Duodenal mucosa (tissue), 2 donors: ENCODE results near the gene RNF187.
A peak's percentile ranks its signal among the peaks of the same experiment; 100 is the strongest.

ENCODE experiments used
- H3K27ac ChIP-seq: one replicate; pipeline ENCODE4 v1.7.0; 2013; ENCODE audit warnings: low read depth, low read length
- H3K27me3 ChIP-seq, 2 donors: one replicate each; pipeline ENCODE4 v1.7.0; 2013; ENCODE audit warnings: low read length in 2 of 2, control low read depth in 1 of 2; ENCODE audit not compliant: insufficient read depth in 2 of 2, control insufficient read depth in 1 of 2
- H3K36me3 ChIP-seq, 2 donors: one replicate each; pipeline ENCODE4 v1.7.0; 2013; ENCODE audit warnings: low read length in 2 of 2, control low read depth in 1 of 2; ENCODE audit not compliant: insufficient read depth in 2 of 2, control insufficient read depth in 1 of 2
- H3K4me1 ChIP-seq, 2 donors: one replicate each; pipeline ENCODE4 v1.7.0; 2013; ENCODE audit warnings: low read length in 2 of 2, control low read depth in 1 of 2; ENCODE audit not compliant: insufficient read depth in 2 of 2, control insufficient read depth in 1 of 2
- H3K4me3 ChIP-seq, 2 donors: one replicate each; pipeline ENCODE4 v1.7.0; 2013; ENCODE audit warnings: low read length in 2 of 2, low read depth in 1 of 2
- H3K9ac ChIP-seq, 2 donors: one replicate each; pipeline ENCODE4 v1.7.0; 2013; ENCODE audit warnings: low read length in 2 of 2, low read depth in 1 of 2
- H3K9me3 ChIP-seq, 2 donors: one replicate each; pipeline ENCODE4 v1.7.0; 2013; ENCODE audit warnings: low read length in 2 of 2, control low read depth in 1 of 2; ENCODE audit not compliant: control insufficient read depth in 1 of 2

The RNF187 gene

GRCh38 chr1:228450200-228450599 lies 37.0 kb upstream of the RNF187 start:
- Histone ChIP-seq H3K4me1 (peaks cover 7% of the 10 kb centered on the region in 2 donors), H3K4me3 (no peak overlapping the region), H3K36me3 (no peaks in the 10 kb centered on the region), H3K27me3 (peaks cover 17 to 18% of the 10 kb centered on the region in 2 donors), H3K27ac (no peak overlapping the region), H3K9me3 (no peaks in the 10 kb centered on the region), H3K9ac (no peak overlapping the region)

DNA sequence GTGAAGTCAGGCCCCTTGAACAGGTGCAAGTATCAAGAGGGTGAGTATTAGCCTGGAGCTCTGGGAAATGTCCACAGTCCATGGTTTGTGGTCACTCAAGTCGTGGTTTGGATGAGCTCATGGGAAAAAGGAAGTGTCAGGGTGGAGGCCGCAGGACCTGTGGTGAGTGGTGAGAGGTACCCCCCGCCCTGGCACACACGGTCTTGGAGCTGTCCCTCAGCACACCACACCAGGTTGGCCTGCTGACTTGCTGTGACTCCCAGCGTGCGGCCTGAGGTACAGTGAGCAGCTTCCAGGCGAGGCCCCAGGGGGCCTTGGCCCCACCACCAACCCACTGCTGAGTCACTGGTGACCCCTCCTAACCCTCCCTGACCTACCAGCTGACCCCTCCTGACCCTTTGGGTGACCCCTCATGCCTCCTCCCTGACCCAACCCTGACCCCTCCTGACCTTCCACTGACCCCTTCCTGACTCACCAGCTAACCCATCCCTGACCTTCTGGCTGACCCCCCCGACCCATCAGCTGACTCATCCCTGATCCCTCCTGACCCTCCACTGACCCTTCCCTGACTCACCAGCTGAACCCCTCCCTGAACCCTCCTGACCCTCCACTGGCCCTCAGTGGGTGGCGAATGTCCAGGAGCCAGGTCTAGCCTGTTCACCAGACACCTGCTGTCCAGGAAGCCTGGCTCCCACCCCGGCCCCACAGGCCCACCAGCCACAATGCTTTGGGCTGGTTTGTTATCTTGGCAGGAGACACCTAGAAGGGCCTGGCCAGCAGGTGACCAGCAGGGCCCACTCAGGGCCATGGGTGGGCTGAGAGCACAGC lies 34.8 kb upstream of the RNF187 start:
- H3K27ac ChIP-seq, result no peak overlapping the region
- H3K36me3 ChIP-seq, result no peaks in the 10 kb centered on the region
- H3K9ac ChIP-seq, result no peak overlapping the region
- H3K27me3 ChIP-seq, result no peaks in the 10 kb centered on the region
- H3K9me3 ChIP-seq, result no peaks in the 10 kb centered on the region
- H3K4me3 ChIP-seq, result no peak overlapping the region
- peaks cover 11 to 12% of the 10 kb centered on the region in 2 donors for H3K4me1 ChIP-seq

- Histone ChIP-seq H3K9me3 (no peaks in the 10 kb centered on the region), H3K9ac (no peak overlapping the region), H3K27ac (no peak overlapping the region), H3K27me3 (no peaks in the 10 kb centered on the region), H3K4me1 (peaks cover 11 to 14% of the 10 kb centered on the region in 2 donors), H3K4me3 (no peak overlapping the region), H3K36me3 (no peaks in the 10 kb centered on the region)
These were observed 34.1 kb upstream of the RNF187 start for GRCh38 chr1:228453022-228453560.

- Histone ChIP-seq H3K9me3 (no peaks in the 10 kb centered on the region), H3K9ac (no peak overlapping the region), H3K27ac (no peak overlapping the region), H3K4me3 (no peak overlapping the region), H3K27me3 (no peaks in the 10 kb centered on the region), H3K36me3 (no peaks in the 10 kb centered on the region), H3K4me1 (peaks cover 11 to 19% of the 10 kb centered on the region in 2 donors)
These were observed 33.6 kb upstream of the RNF187 start for GRCh38 chr1:228453614-228454013.

DNA sequence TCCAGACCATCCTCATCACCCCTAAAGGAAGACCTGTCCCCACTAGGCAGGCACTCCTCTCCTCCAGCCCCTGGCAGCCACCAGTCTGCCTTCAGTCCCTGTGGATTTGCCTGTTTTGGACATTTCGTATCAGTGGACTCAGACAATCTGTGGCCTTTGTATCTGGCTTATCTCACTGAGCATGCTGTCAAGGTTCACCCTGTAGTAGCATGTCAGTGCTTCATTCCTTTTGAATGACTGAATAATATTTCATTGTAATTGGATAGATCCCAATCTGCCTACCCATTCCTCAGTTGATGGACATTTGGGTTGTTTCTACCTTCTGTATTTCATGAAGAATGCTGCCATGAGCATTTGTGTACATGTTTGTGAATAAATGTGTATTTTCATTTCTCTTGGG lies 32.9 kb upstream of the RNF187 start:
- H3K9me3 ChIP-seq, result no peaks in the 10 kb centered on the region
- H3K9ac ChIP-seq, result no peak overlapping the region
- H3K27me3 ChIP-seq, result no peaks in the 10 kb centered on the region
- no peaks in the 10 kb centered on the region for H3K36me3 ChIP-seq
- no peak overlapping the region for H3K4me3 ChIP-seq
- no peak overlapping the region for H3K27ac ChIP-seq
- peaks cover 11 to 23% of the 10 kb centered on the region in 2 donors for H3K4me1 ChIP-seq

- H3K27me3 ChIP-seq, result peaks cover 0 to 4% of the 10 kb centered on the region in 2 donors
- H3K9me3 ChIP-seq, result no peaks in the 10 kb centered on the region
- H3K27ac ChIP-seq, result no peak overlapping the region
- peaks cover 11 to 26% of the 10 kb centered on the region in 2 donors for H3K4me1 ChIP-seq
- no peak overlapping the region for H3K9ac ChIP-seq
- H3K4me3 ChIP-seq, result no peak overlapping the region
- H3K36me3 ChIP-seq, result no peaks in the 10 kb centered on the region
These were observed 31.5 kb upstream of the RNF187 start for GRCh38 chr1:228455715-228456114.

DNA sequence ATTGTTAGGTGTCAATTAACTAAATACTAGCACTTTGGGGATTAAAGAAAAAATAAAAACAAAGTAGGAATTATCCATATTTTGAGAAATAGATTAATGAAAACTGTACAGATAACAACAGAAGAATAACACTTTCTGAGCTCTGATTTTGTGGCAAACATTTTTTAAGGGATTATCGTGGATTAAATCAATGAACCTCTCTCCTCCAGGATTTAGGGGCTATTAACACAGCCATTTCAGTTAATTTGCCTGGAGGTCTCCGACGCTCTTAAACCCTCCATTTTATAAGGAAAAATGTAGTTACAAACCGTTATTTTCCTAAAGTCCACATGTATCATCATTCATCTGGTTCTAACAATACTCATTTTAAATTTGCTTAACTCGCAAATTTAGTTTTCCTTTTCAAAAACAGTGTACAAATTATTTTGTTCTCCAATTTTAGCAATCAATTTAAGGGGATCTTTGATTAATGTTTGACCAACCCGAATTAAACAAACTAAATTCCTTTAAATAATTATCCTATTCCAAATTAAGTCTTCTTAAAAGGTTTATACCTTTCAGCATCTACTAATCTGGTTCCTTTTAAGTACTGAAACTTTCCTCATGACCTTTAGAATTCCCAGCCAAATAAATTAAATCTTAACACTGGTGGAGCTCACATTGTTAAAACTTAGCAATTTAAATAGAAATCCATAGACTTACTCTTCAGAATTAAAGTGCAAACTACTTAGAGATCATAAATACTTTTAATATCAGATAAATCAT lies 30.7 kb upstream of the RNF187 start:
- Histone ChIP-seq H3K9ac (peak overlapping the region; percentile 58 to 77), H3K27me3 (peaks cover 6 to 11% of the 10 kb centered on the region in 2 donors), H3K4me1 (peaks cover 11 to 26% of the 10 kb centered on the region in 2 donors), H3K9me3 (no peaks in the 10 kb centered on the region), H3K36me3 (no peaks in the 10 kb centered on the region), H3K4me3 (peak overlapping the region; percentile 58 to 80), H3K27ac (no peak overlapping the region)

DNA sequence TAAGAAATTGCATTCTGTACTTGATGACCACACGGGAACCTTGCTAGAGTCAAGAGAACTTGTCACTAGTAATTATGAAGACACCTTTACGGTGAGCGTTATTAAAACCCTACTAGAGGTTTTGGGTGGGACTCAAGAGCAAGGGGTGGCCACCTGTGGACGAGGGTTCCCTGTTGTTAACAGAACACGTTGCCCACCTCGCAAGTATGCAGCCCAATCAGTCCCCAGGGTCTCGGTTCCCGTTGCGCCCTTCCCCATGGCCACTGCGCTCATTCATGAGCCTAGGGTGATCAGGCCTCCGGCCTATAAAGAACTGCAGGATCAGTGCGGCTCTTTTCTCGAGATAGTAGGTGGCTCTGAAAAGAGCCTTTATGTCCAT lies 30.2 kb upstream of the RNF187 start:
- H3K4me1 ChIP-seq, result peaks cover 11 to 26% of the 10 kb centered on the region in 2 donors
- no peaks in the 10 kb centered on the region for H3K9me3 ChIP-seq
- H3K9ac ChIP-seq, result peak overlapping the region; percentile 58 to 77
- no peaks in the 10 kb centered on the region for H3K36me3 ChIP-seq
- H3K4me3 ChIP-seq, result peak overlapping the region; percentile 58 to 80
- peaks cover 6 to 16% of the 10 kb centered on the region in 2 donors for H3K27me3 ChIP-seq
- peak overlapping the region; percentile 82 for H3K27ac ChIP-seq

- Histone ChIP-seq H3K27me3 (peaks cover 6 to 22% of the 10 kb centered on the region in 2 donors), H3K9ac (peak overlapping the region; percentile 58 to 77), H3K27ac (peak overlapping the region; percentile 82), H3K36me3 (no peaks in the 10 kb centered on the region), H3K4me1 (peaks cover 5 to 26% of the 10 kb centered on the region in 2 donors), H3K9me3 (no peaks in the 10 kb centered on the region), H3K4me3 (peak overlapping the region; percentile 58 to 80)
These were observed 29.6 kb upstream of the RNF187 start for GRCh38 chr1:228457396-228458176.
